HG03175 (cell line): Measurements from ENCODE around the gene B4GALNT4.
A peak's percentile ranks its signal among the peaks of the same experiment; 100 is the strongest.
"Not testable (repeated sequence)": the region's sequence is repeated elsewhere in the genome, so short reads cannot be mapped to it uniquely, and the experiment has no call there.

Experiments
- ATAC-seq: cut with Tn5 transposase; IDR thresholded peaks from one replicate; pipeline ENCODE4 v1.9.1; 2021; ENCODE audit warnings: mild to moderate bottlenecking, moderate library complexity; ENCODE audit not compliant: unreplicated experiment

Gene B4GALNT4

GRCh38 chr11:335779-336658, 33.3 kb upstream of the B4GALNT4 start:
- ATAC-seq, result no peak

GRCh38 chr11:336659-337198, 32.6 kb upstream of the B4GALNT4 start:
- ATAC-seq, result no peak

GRCh38 chr11:337711-338110, 31.6 kb upstream of the B4GALNT4 start:
- no peak for ATAC-seq

- ATAC-seq, result no peak
These were observed 29.3 kb upstream of the B4GALNT4 start for GRCh38 chr11:339963-340362.

GRCh38 chr11:340539-341512, 28.5 kb upstream of the B4GALNT4 start:
- no peak for ATAC-seq

GRCh38 chr11:342328-342727, 27.0 kb upstream of the B4GALNT4 start:
- no peak for ATAC-seq

GRCh38 chr11:344836-345578, 24.3 kb upstream of the B4GALNT4 start:
- ATAC-seq, result no peak

GRCh38 chr11:346529-346928, 22.8 kb upstream of the B4GALNT4 start:
- no peak for ATAC-seq

- ATAC-seq, result not testable (repeated sequence)
These were observed 19.9 kb upstream of the B4GALNT4 start for GRCh38 chr11:349270-349954.

GRCh38 chr11:350033-350722, 19.1 kb upstream of the B4GALNT4 start:
- peak; percentile 35 for ATAC-seq

GRCh38 chr11:350723-351255, 18.5 kb upstream of the B4GALNT4 start:
- ATAC-seq, result peak; percentile 63

- ATAC-seq, result no peak
These were observed 17.9 kb upstream of the B4GALNT4 start for GRCh38 chr11:351411-351810.

GRCh38 chr11:352456-353031, 16.8 kb upstream of the B4GALNT4 start:
- no peak for ATAC-seq

- ATAC-seq, result no peak
These were observed 16.0 kb upstream of the B4GALNT4 start for GRCh38 chr11:353179-353873.

GRCh38 chr11:355581-356458, 13.5 kb upstream of the B4GALNT4 start:
- peak; percentile 58 for ATAC-seq

- ATAC-seq, result no peak
These were observed 12.7 kb upstream of the B4GALNT4 start for GRCh38 chr11:356610-357009.

- no peak for ATAC-seq
These were observed 11.7 kb upstream of the B4GALNT4 start for GRCh38 chr11:357582-357981.
